GM12891 (cell line): ENCODE data around the gene ZSCAN5C.

Experiments
- PAX5 ChIP-seq: IDR thresholded peaks from 2 replicates; pipeline ENCODE4 v1.6.1; 2011; ENCODE audit warnings: low read length, moderate library complexity, mild to moderate bottlenecking; ENCODE audit not compliant: insufficient read depth, severe bottlenecking
- POLR2A ChIP-seq: IDR thresholded peaks from 2 replicates; pipeline ENCODE4 v1.6.1; 2011; ENCODE audit warnings: low read depth, low read length, control low read depth
- POLR2AphosphoS5 ChIP-seq: IDR thresholded peaks from 2 replicates; pipeline ENCODE4 v1.6.1; 2011; ENCODE audit warnings: low read depth, low read length, control low read depth
- POU2F2 ChIP-seq: IDR thresholded peaks from 2 replicates; pipeline ENCODE4 v1.6.1; 2011; ENCODE audit warnings: low read depth, mild to moderate bottlenecking, control low read depth, low read length, moderate library complexity
- SPI1 ChIP-seq: IDR thresholded peaks from 2 replicates; pipeline ENCODE4 v1.6.1; 2011; ENCODE audit warnings: low read depth, low read length, control low read depth
- TAF1 ChIP-seq: IDR thresholded peaks from 2 replicates; pipeline ENCODE4 v1.6.1; 2011; ENCODE audit warnings: low read depth, low read length, control low read depth

DNA sequence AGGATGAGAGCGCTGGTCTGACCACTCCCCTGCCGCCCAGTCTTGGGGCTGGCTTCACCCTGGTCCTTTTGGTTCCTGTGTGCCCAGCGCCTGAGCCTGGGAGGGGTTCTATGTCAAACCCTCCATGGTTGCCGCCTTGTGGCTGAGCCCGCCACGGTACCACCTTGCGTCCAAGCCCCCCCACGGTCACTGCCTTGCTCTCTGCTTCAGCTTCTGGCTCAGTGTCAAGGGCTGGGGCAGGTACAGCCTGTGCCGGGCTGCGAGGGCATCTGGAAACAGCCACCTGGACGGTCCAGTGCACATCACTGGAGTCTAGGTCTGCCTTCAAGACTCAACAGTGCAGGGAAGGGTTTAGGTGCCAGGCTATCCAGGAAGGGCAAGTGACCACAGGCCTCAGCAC lies 40.5 kb upstream of the ZSCAN5C start:
- TF ChIP-seq POLR2A, result no peak
- TF ChIP-seq POLR2AphosphoS5, result no peak
- no peak for TF ChIP-seq TAF1
- no peak for TF ChIP-seq SPI1
- TF ChIP-seq PAX5, result no peak
- TF ChIP-seq POU2F2, result no peak
